Measurements from ENCODE around the gene ZNF581.

DNA sequence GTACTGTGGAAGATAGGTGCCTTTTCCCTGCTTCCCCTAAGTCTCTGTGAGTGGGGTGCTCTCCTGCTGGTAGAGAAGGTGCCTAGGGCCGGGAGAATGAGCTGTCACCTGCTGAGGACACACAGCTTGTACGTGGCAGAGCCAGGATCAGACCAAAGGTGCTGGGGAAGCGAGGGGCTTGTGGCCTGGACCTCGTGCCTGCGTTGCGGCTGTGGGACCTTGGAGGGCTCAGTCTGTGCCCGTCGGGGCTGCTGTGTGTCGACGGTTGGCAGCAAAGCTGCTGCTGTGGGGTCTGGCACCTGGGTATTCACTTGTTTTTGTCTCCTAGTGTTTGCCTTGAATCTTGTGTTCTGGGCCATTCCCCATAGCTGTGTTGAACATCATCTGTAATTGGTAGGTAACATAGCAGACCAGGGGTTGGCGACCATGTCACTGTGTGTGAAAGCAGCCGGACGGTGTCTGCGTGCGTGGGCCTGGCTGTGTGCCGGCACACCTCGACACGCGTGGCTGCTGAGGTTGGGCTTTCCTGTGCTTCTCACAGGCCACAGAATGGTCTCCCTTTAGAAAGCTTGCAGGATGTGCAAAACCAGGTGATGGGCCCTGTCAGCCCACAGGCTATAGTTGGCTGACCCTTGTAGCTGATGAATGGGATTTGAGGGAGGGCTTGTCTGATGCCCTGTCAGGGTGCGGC is 20.5 kb downstream of the ZNF581 start:
- TF ChIP-seq, protein P1, sequence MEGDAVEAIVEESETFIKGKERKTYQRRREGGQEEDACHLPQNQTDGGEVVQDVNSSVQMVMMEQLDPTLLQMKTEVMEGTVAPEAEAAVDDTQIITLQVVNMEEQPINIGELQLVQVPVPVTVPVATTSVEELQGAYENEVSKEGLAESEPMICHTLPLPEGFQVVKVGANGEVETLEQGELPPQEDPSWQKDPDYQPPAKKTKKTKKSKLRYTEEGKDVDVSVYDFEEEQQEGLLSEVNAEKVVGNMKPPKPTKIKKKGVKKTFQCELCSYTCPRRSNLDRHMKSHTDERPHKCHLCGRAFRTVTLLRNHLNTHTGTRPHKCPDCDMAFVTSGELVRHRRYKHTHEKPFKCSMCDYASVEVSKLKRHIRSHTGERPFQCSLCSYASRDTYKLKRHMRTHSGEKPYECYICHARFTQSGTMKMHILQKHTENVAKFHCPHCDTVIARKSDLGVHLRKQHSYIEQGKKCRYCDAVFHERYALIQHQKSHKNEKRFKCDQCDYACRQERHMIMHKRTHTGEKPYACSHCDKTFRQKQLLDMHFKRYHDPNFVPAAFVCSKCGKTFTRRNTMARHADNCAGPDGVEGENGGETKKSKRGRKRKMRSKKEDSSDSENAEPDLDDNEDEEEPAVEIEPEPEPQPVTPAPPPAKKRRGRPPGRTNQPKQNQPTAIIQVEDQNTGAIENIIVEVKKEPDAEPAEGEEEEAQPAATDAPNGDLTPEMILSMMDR (IDR thresholded peaks at IDR 0.05; ENCODE audit: low read depth, low read length): no peak
- no peak for TF ChIP-seq EZH2phosphoT487 (IDR thresholded peaks at IDR 0.05; ENCODE audit: low read depth)

Data from OCI-LY3 (cell line).